HG03196 (cell line): ENCODE results near the gene ATMIN.

Experiments
- ATAC-seq: cut with Tn5 transposase; IDR thresholded peaks from one replicate; pipeline ENCODE4 v1.9.1; 2021; ENCODE audit not compliant: unreplicated experiment

Gene ATMIN

GRCh38 chr16:81005610-81006161 lies 30.0 kb upstream of the ATMIN start:
- ATAC-seq = no peak

- peak; percentile 38 for ATAC-seq
Measured at GRCh38 chr16:81006211-81006812, 29.3 kb upstream of the ATMIN start.

GRCh38 chr16:81006813-81007695 lies 28.6 kb upstream of the ATMIN start, which contains the start of the genes CENPN and CMC2:
Gene CENPN, plus strand, starts transcription at chr16:81007214. Its CDS starts 4,726 bp downstream, at chr16:81011940.
Gene CMC2, minus strand, starts transcription at chr16:81006885. Its CDS starts 9,491 bp downstream, at chr16:80997394.
- peak; percentile 79 for ATAC-seq

GRCh38 chr16:81008505-81008789 lies 27.2 kb upstream of the ATMIN start:
- ATAC-seq = no peak

- no peak for ATAC-seq
Measured at GRCh38 chr16:81012974-81013373, 22.7 kb upstream of the ATMIN start.

- no peak for ATAC-seq
Measured at GRCh38 chr16:81014672-81015071, 21.0 kb upstream of the ATMIN start.

GRCh38 chr16:81018496-81018895 lies 17.1 kb upstream of the ATMIN start:
- no peak for ATAC-seq

- no peak for ATAC-seq
Measured at GRCh38 chr16:81026429-81026828, 9.2 kb upstream of the ATMIN start.

- ATAC-seq = no peak
Measured at GRCh38 chr16:81029930-81030604, 5.6 kb upstream of the ATMIN start.

- ATAC-seq = peak; percentile 37
Measured at GRCh38 chr16:81035975-81036750, 521 bp downstream of the ATMIN start.

GRCh38 chr16:81036751-81037350 lies 1.2 kb downstream of the ATMIN start:
- ATAC-seq = no peak

GRCh38 chr16:81040131-81040530 lies 4.5 kb downstream of the ATMIN start:
- ATAC-seq = no peak

GRCh38 chr16:81040842-81041241 lies 5.2 kb downstream of the ATMIN start:
- no peak for ATAC-seq

GRCh38 chr16:81041696-81042095 lies 6.1 kb downstream of the ATMIN start:
- ATAC-seq = no peak

GRCh38 chr16:81042821-81043220 lies 7.2 kb downstream of the ATMIN start:
- no peak for ATAC-seq

- no peak for ATAC-seq
Measured at GRCh38 chr16:81053761-81054160, 18.1 kb downstream of the ATMIN start.

GRCh38 chr16:81060576-81061306 lies 25.1 kb downstream of the ATMIN start:
- no peak for ATAC-seq

- ATAC-seq = no peak
Measured at GRCh38 chr16:81061307-81061640, 25.6 kb downstream of the ATMIN start.

GRCh38 chr16:81061871-81062608 lies 26.4 kb downstream of the ATMIN start:
- no peak for ATAC-seq
